SK-N-DZ (cell line): ENCODE measurements around the gene OLFM2. TPM values are rescaled to one million over a fixed set of nuclear protein-coding genes. Genes with fewer than 3 reads are reported as not detected.
A peak's percentile ranks its signal among the peaks of the same experiment; 100 is the strongest.
"Not testable (repeated sequence)": the region's sequence is repeated elsewhere in the genome, so short reads cannot be mapped to it uniquely, and the experiment has no call there.

Experiments
- DNase-seq: peaks from one replicate; pipeline ENCODE4 v3.0.0-alpha.2; 2015; ENCODE audit warnings: low spot score
- polyA plus RNA-seq, 2 experiments: library from polyadenylated mRNA; depleted of rRNA; stranded (reverse); fragments of >200 nt; gene quantifications; 2 replicates each; pipeline ENCODE4 v1.2.3, GENCODE V29; 2014

Gene OLFM2
- polyA plus RNA-seq (2014; cell fraction: cytosol; rRNA removed) = 27.1 and 50.2 TPM in 2 replicates
- polyA plus RNA-seq (2014; cell fraction: nucleus; rRNA removed) = 11.8 and 26.8 TPM in 2 replicates

- DNase-seq = no peak
These were observed at the start of gene OLFM2 for GRCh38 chr19:9936326-9937000. Gene OLFM2, minus strand, starts transcription at chr19:9936515. Its CDS starts 149 bp downstream, at chr19:9936366.

GRCh38 chr19:9981406-9982260 is 45.3 kb upstream of the OLFM2 start:
- no peak for DNase-seq

- no peak for DNase-seq
These were observed 35.8 kb upstream of the OLFM2 start for GRCh38 chr19:9972103-9972502.

GRCh38 chr19:9971166-9971897 is 35.0 kb upstream of the OLFM2 start:
- no peak for DNase-seq

- DNase-seq = no peak
These were observed 34.2 kb upstream of the OLFM2 start for GRCh38 chr19:9970481-9970880.

GRCh38 chr19:9969688-9969975 is 33.3 kb upstream of the OLFM2 start:
- no peak for DNase-seq

- no peak for DNase-seq
These were observed 32.7 kb upstream of the OLFM2 start for GRCh38 chr19:9968820-9969687.

GRCh38 chr19:9967326-9967725 is 31.0 kb upstream of the OLFM2 start:
- no peak for DNase-seq

GRCh38 chr19:9966448-9966847 is 30.1 kb upstream of the OLFM2 start:
- no peak for DNase-seq

- DNase-seq = no peak
These were observed 29.7 kb upstream of the OLFM2 start for GRCh38 chr19:9966024-9966423.

- no peak for DNase-seq
These were observed 26.4 kb upstream of the OLFM2 start for GRCh38 chr19:9962623-9963290.

- no peak for DNase-seq
These were observed 24.8 kb upstream of the OLFM2 start for GRCh38 chr19:9961103-9961502.

GRCh38 chr19:9958379-9958821 is 22.1 kb upstream of the OLFM2 start:
- no peak for DNase-seq

GRCh38 chr19:9956956-9957355 is 20.6 kb upstream of the OLFM2 start:
- no peak for DNase-seq

- DNase-seq = no peak
These were observed 17.7 kb upstream of the OLFM2 start for GRCh38 chr19:9953802-9954542.

- no peak for DNase-seq
These were observed 16.0 kb upstream of the OLFM2 start for GRCh38 chr19:9952276-9952675.

- no peak for DNase-seq
These were observed 11.1 kb upstream of the OLFM2 start for GRCh38 chr19:9947441-9947840.

- DNase-seq = not testable (repeated sequence)
These were observed 10.3 kb upstream of the OLFM2 start for GRCh38 chr19:9946528-9947125.

GRCh38 chr19:9945319-9945966 is 9.1 kb upstream of the OLFM2 start:
- peak; percentile 65 for DNase-seq
